Measurements from ENCODE around the gene PPP2R2C.

PPP2R2C gene

GRCh38 chr4:6466756-6467381 is 5.5 kb downstream of the PPP2R2C start:
- no peak for DNase-seq

- DNase-seq, result no peak
These were observed 6.5 kb downstream of the PPP2R2C start for GRCh38 chr4:6465955-6466354.

GRCh38 chr4:6464842-6465588 is 7.4 kb downstream of the PPP2R2C start:
- DNase-seq, result no peak

- DNase-seq, result no peak
These were observed 8.8 kb downstream of the PPP2R2C start for GRCh38 chr4:6463311-6464289.

GRCh38 chr4:6461301-6462165 is 10.9 kb downstream of the PPP2R2C start:
- DNase-seq, result no peak

- DNase-seq, result no peak
These were observed 11.5 kb downstream of the PPP2R2C start for GRCh38 chr4:6460876-6461275.

- no peak for DNase-seq
These were observed 13.9 kb downstream of the PPP2R2C start for GRCh38 chr4:6458528-6458927.

- DNase-seq, result no peak
These were observed 16.0 kb downstream of the PPP2R2C start for GRCh38 chr4:6456450-6456849.

- DNase-seq, result no peak
These were observed 18.1 kb downstream of the PPP2R2C start for GRCh38 chr4:6454112-6454910.

GRCh38 chr4:6453688-6453990 is 18.8 kb downstream of the PPP2R2C start:
- DNase-seq, result no peak

- DNase-seq, result no peak
These were observed 19.3 kb downstream of the PPP2R2C start for GRCh38 chr4:6452897-6453687.

GRCh38 chr4:6452116-6452896 is 20.1 kb downstream of the PPP2R2C start:
- no peak for DNase-seq

GRCh38 chr4:6451309-6451708 is 21.1 kb downstream of the PPP2R2C start:
- no peak for DNase-seq

- DNase-seq, result no peak
These were observed 21.7 kb downstream of the PPP2R2C start for GRCh38 chr4:6450709-6451108.

- no peak for DNase-seq
These were observed 22.6 kb downstream of the PPP2R2C start for GRCh38 chr4:6449746-6450369.

GRCh38 chr4:6449335-6449734 is 23.1 kb downstream of the PPP2R2C start:
- no peak for DNase-seq

- DNase-seq, result no peak
These were observed 23.8 kb downstream of the PPP2R2C start for GRCh38 chr4:6448476-6449170.

- no peak for DNase-seq
These were observed 24.7 kb downstream of the PPP2R2C start for GRCh38 chr4:6447672-6448171.
